HL-60 (cell line): Measurements from ENCODE around the gene SLC22A3.

ENCODE experiments used
- DNase-seq, 2 experiments: peaks; one replicate each; pipeline ENCODE4 v3.0.0-alpha.2; 2010 to 2020; ENCODE audit warnings: low read depth in 1 of 2, low spot score in 1 of 2
- H3K27ac ChIP-seq: fragments of 250-450 bp; sonication (Bioruptor Pico); replicated peaks from 2 replicates; pipeline ENCODE4 v1.5.1; 2020; ENCODE audit warnings: mild to moderate bottlenecking, moderate library complexity
- H3K27me3 ChIP-seq: fragments of 250-450 bp; sonication (Bioruptor Pico); 2 replicates; pipeline ENCODE4 v1.5.1; 2021; ENCODE audit warnings: mild to moderate bottlenecking, moderate library complexity; ENCODE audit not compliant: insufficient read depth, poor library complexity, severe bottlenecking
- H3K4me3 ChIP-seq: replicated peaks from 2 replicates; pipeline ENCODE4 v1.5.1; 2011; ENCODE audit warnings: mild to moderate bottlenecking, control low read depth, low read length; ENCODE audit not compliant: insufficient read depth
- GABPA ChIP-seq: IDR thresholded peaks from 2 replicates; pipeline ENCODE4 v1.6.1; 2012; ENCODE audit warnings: low read depth
- POLR2AphosphoS5 ChIP-seq: IDR thresholded peaks from 2 replicates; pipeline ENCODE4 v1.6.1; 2012; ENCODE audit warnings: low read depth
- REST ChIP-seq: IDR thresholded peaks from 2 replicates; pipeline ENCODE4 v1.6.1; 2012; ENCODE audit warnings: low read depth; ENCODE audit not compliant: insufficient replicate concordance
- SPI1 ChIP-seq: IDR thresholded peaks from 2 replicates; pipeline ENCODE4 v1.6.1; 2012; ENCODE audit warnings: low read depth, mild to moderate bottlenecking, borderline replicate concordance
- TF ChIP-seq, protein P1 (sequence below): IDR thresholded peaks from one replicate; pipeline ENCODE4 v1.5.1; 2011; ENCODE audit warnings: low read length, control low read depth, inconsistent platforms; ENCODE audit not compliant: insufficient read depth

The SLC22A3 gene

GRCh38 chr6:160487116-160487515 lies 138.9 kb downstream of the SLC22A3 start:
- Histone ChIP-seq H3K4me3 (no peak overlapping the region), H3K27ac (no peak overlapping the region), H3K27me3 (no peaks in the 10 kb centered on the region)
- DNase-seq: no peak
- no peak for TF ChIP-seq REST
- TF ChIP-seq SPI1: no peak

GRCh38 chr6:160489091-160489490 lies 140.9 kb downstream of the SLC22A3 start:
- DNase-seq: no peak
- Histone ChIP-seq H3K27me3 (no peaks in the 10 kb centered on the region), H3K4me3 (no peak overlapping the region), H3K27ac (no peak overlapping the region)
- TF ChIP-seq GABPA (no peak), REST (no peak), POLR2AphosphoS5 (no peak)
- TF ChIP-seq, protein P1, sequence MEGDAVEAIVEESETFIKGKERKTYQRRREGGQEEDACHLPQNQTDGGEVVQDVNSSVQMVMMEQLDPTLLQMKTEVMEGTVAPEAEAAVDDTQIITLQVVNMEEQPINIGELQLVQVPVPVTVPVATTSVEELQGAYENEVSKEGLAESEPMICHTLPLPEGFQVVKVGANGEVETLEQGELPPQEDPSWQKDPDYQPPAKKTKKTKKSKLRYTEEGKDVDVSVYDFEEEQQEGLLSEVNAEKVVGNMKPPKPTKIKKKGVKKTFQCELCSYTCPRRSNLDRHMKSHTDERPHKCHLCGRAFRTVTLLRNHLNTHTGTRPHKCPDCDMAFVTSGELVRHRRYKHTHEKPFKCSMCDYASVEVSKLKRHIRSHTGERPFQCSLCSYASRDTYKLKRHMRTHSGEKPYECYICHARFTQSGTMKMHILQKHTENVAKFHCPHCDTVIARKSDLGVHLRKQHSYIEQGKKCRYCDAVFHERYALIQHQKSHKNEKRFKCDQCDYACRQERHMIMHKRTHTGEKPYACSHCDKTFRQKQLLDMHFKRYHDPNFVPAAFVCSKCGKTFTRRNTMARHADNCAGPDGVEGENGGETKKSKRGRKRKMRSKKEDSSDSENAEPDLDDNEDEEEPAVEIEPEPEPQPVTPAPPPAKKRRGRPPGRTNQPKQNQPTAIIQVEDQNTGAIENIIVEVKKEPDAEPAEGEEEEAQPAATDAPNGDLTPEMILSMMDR: no peak

DNA sequence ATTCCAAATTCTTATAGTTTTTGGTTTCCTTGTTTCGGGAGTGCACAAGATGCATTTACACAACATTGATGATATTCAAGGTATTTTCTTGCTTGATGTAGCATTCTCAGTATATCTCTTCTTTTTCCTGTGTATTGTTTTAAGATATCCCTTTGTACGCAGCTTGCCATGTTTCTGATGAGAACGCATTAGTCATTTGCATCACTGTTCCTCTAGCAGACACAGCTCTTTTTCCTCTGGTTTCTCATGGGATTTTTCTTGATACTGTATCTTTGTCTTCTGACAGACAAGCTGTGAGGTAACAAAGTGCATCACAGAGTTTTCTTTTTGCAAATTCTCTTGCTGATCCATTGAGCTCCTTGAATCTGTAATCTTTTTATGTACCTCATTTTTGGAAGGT lies 146.4 kb downstream of the SLC22A3 start:
- Histone ChIP-seq H3K27me3 (no peaks in the 10 kb centered on the region), H3K4me3 (no peak overlapping the region), H3K27ac (no peak overlapping the region)
- no peak for TF ChIP-seq REST
- no peak for TF ChIP-seq SPI1
- TF ChIP-seq, protein P1: no peak
- no peak for TF ChIP-seq POLR2AphosphoS5
- TF ChIP-seq GABPA: no peak
- no peak for DNase-seq

DNA sequence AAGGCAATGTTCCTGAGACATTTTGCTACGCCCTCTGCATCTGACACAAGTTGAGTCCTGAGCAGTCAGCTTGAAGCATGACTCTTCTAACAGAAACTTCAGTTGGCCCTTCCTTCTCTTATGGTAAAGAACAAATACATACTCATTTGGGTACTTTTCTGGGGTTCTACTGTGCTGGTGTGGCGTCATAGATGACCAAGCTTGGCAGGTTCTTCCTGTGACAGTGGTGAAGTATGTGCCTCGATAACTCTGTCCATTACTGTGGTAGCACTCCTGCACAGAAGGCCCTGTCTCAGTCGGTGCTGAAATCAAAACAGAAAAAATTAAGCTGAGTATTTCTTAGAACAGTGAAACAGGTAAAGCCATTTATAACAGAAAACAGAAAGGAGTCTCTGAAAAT lies 152.5 kb downstream of the SLC22A3 start:
- H3K27me3 ChIP-seq: peaks cover 2% of the 10 kb centered on the region
- no peak for DNase-seq
- no peak overlapping the region for H3K4me3 ChIP-seq
- no peak overlapping the region for H3K27ac ChIP-seq
- no peak for TF ChIP-seq REST
- TF ChIP-seq POLR2AphosphoS5: no peak
- no peak for TF ChIP-seq GABPA
- TF ChIP-seq, protein P1: no peak
- TF ChIP-seq SPI1: no peak
